ENCODE measurements around the gene CEP162. TPM values are rescaled to one million over a fixed set of nuclear protein-coding genes. Genes with fewer than 3 reads are reported as not detected.
"Not testable (repeated sequence)": the region's sequence is repeated elsewhere in the genome, so short reads cannot be mapped to it uniquely, and the experiment has no call there.

Gene CEP162
- total and polyA plus RNA-seq, 2 experiments from 2014 or later, result 9.2 to 15.4 TPM

- TF ChIP-seq ZNF462 (CRISPR knock-in tag; IDR thresholded peaks at IDR 0.05), result no peak
Measured at GRCh38 chr6:84249724-84250123, 22.3 kb upstream of the CEP162 start (continued).

- not testable (repeated sequence) for H3K36me3 ChIP-seq (ENCODE audit: insufficient read depth); H3K4me1 Mint-ChIP-seq; H3F3A ChIP-seq (replicated peaks; ENCODE audit: low read depth); H3K36me3 Mint-ChIP-seq (ENCODE audit: low read depth); H3K4me3 ChIP-seq; H3K27me3 ChIP-seq (ENCODE audit: insufficient read depth); H3K4me3 Mint-ChIP-seq; ATAC-seq; H4K20me1 ChIP-seq (replicated peaks; ENCODE audit: insufficient read depth); H3K4me1 ChIP-seq (ENCODE audit: insufficient read depth); H3K9me2 ChIP-seq (ENCODE audit: insufficient read depth); H3K27ac ChIP-seq (ENCODE audit: low read depth); H3K4me2 ChIP-seq; H3K79me2 ChIP-seq (replicated peaks; ENCODE audit: insufficient read depth); H3K27ac Mint-ChIP-seq; H3K9me3 Mint-ChIP-seq; H2AFZ ChIP-seq; DNase-seq (ENCODE audit: low spot score); H3K27me3 Mint-ChIP-seq (ENCODE audit: insufficient read depth, low read depth, poor library complexity)
Measured at GRCh38 chr6:84244416-84245081, 17.1 kb upstream of the CEP162 start.

GRCh38 chr6:84243240-84243639 is 15.8 kb upstream of the CEP162 start:
- H3K27me3 ChIP-seq (ENCODE audit: insufficient read depth), result no peaks in the 10 kb centered on the region
- no peaks in the 10 kb centered on the region for H3K79me2 ChIP-seq (replicated peaks; ENCODE audit: insufficient read depth)
- Mint-ChIP-seq H3K4me1 (no peaks in the 10 kb centered on the region), H3K9me3 (peaks cover 6% of the 10 kb centered on the region; the same call in 1 of the 3 replicates), H3K36me3 (ENCODE audit: low read depth) (no peaks in the 10 kb centered on the region), H3K27me3 (ENCODE audit: insufficient read depth, low read depth, poor library complexity) (peaks cover 2% of the 10 kb centered on the region), H3K27ac (no peak overlapping the region), H3K4me3 (no peak overlapping the region)
- no peak overlapping the region for H3K4me3 ChIP-seq
- H3K4me1 ChIP-seq (ENCODE audit: insufficient read depth), result no peaks in the 10 kb centered on the region
- no peak overlapping the region for H3K4me2 ChIP-seq
- H3K9me2 ChIP-seq (ENCODE audit: insufficient read depth), result no peaks in the 10 kb centered on the region
- no peak for DNase-seq (ENCODE audit: low spot score)
- no peak overlapping the region for H3K27ac ChIP-seq (ENCODE audit: low read depth)
- no peak overlapping the region for H2AFZ ChIP-seq
- no peaks in the 10 kb centered on the region for H4K20me1 ChIP-seq (replicated peaks; ENCODE audit: insufficient read depth)
- no peak for ATAC-seq
- no peaks in the 10 kb centered on the region for H3F3A ChIP-seq (replicated peaks; ENCODE audit: low read depth)
- no peaks in the 10 kb centered on the region for H3K36me3 ChIP-seq (ENCODE audit: insufficient read depth)
- TF ChIP-seq CTCF (conservative IDR thresholded peaks at IDR 0.05; ENCODE audit: low read depth in 2 of 2), result peak in 1 of 2 experiments; percentile 38; a peak in 3 of 4 replicates
